GM18505 (cell line): ENCODE measurements around the gene ATRX.
"Not testable (repeated sequence)": the region's sequence is repeated elsewhere in the genome, so short reads cannot be mapped to it uniquely, and the experiment has no call there.

Source experiments
- ATAC-seq: cut with Tn5 transposase; IDR thresholded peaks from one replicate; pipeline ENCODE4 v1.9.1; 2021; ENCODE audit not compliant: unreplicated experiment
- POLR2A ChIP-seq: IDR thresholded peaks from 4 replicates; pipeline ENCODE4 v1.6.1; 2011; ENCODE audit warnings: borderline replicate concordance; ENCODE audit not compliant: insufficient read depth, insufficient read length; ENCODE audit errors: extremely low read depth

ATRX gene

DNA sequence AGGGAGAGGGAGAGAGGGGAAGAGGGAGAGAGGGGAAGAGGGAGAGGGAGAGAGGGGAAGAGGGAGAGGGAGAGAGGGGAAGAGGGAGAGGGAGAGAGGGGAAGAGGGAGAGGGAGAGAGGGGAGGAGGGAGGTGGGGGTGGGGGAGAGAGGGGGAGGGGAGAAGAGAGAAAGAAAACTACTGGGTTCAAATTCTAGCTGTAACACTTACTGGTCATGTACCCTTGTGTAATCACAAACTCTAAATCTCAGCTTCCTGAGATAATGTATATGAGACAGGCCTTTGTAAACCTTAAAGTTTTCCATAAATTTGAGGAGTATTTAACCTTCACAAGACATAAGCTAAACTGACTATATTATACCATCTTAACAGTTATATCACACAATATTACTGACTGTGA, 229.7 kb downstream of the ATRX start:
- ATAC-seq: no peak
- no peak for TF ChIP-seq POLR2A

DNA sequence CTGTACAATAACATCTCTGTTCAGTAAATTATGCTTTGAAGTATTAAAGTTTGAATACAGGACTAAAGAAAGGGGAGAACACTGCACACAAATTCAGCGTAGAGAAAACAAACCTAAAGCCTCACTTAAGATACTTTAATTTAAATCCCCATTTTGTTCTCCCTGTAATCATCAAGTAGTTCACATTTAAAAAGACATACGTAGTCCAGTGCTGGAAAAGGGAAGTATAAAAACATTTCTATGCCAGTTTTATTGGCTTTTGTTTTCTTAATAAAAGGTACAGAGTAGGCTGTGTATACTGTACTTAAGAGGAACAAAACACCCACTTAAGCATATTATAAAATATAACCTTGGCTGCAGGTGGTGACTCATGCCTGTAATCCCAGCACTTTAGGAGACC, 237.3 kb downstream of the ATRX start:
- no peak for ATAC-seq
- TF ChIP-seq POLR2A: no peak

DNA sequence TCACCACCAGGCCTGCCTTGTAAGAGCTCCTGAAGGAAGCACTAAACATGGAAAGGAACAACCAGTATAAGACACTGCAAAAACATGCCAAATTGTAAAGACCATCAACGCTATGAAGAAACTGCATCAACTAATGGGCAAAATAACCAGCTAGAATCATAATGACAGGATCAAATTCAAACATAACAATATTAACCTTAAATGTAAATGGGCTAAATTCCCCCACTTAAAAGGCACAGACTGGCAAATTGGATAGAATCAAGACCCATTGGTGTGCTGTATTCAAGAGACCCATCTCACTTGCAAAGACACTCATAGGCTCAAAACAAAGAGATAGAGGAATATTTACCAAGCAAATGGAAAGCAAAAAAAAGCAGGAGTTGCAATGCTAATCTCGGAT, 246.2 kb downstream of the ATRX start:
- ATAC-seq: not testable (repeated sequence)

DNA sequence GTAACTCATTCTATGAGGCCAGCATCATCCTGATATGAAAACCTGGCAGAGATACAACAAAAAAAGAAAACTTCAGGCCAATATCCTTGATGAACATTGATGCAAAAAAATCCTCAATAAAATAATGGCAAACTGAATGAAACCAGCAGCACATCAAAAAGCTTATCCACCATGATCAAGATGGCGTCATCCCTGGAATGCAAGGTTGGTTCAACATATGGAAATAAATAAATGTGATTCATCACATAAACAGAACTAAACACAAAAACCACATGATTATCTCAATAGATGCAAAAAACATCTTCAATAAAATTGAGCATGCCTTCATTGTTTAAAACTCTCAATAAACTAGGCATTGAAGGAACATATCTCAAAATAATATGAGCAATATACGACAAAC, 254.8 kb downstream of the ATRX start:
- ATAC-seq: not testable (repeated sequence)

DNA sequence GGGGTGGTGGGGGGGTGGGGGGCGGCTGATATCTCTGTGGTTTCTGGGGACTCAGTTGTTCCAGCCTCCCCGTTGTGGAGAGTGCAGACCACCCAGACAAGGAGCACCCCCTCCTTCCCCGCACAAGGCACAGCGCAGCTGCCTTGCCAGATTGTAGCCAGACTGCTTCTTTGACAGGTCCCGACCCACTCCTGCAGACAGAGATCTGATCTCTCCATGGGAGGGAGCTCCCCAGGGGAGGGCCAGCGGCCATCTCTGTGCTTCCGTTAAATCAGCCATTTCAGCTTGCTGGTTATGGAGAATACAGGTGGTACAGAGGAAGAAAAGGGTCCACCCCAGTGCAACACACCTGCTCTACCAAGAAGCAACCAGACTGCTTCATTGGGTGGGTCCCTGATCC, 258.0 kb downstream of the ATRX start:
- no peak for TF ChIP-seq POLR2A
- no peak for ATAC-seq

DNA sequence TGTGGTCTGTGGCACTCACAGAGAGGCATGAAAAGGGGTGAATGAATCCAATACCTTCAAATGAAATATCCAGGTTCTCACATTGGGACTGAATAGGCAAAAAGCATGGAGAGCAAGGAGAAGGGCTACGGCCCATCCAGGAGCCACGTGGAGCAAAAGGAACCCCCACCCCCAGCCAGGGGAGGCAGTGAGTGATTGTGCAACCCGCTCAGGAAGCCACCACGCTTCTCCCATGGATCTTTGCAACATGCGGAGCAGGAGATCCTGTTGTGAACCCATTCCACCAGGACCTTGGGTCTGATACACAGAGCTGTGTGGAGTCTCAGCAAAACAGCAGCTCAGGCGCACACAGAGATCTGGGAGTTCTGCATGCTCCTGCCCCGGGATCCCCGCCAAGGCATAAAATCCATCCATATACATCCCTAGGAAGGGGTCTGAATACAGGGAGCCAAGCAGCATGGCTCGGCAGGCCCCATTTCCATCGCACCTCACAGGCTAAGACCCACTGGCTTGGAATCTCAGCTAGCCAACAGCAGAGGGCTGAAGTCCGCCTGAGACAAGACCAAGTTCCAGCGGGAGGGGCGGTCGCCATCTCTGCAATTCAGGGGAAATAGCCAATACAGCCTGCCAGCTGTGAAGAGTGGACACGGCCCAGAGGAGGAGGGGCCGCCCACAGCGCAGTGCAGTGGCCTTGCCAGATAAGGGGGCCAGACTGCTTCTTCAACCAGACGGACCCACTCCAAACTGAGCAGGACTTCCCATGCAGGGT, 258.6 kb downstream of the ATRX start:
- no peak for TF ChIP-seq POLR2A
- no peak for ATAC-seq

DNA sequence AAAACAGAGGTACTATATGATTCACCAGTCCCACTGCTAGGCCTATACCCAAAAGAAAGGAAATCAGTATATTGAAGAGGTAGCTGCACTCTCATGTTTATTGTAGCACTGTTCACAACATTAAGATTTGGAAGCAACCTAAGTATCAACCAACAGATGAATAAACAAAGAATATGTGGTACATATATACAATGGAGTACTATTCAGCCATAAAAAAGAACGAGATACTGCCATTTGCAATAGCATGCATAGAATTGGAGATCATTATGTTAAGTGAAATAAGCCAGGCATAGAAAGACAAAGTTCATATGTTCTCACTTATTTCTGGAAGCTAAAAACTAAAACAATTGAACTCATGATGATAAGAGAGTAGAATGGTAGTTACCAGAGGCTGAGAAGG, 266.3 kb downstream of the ATRX start:
- ATAC-seq: no peak

DNA sequence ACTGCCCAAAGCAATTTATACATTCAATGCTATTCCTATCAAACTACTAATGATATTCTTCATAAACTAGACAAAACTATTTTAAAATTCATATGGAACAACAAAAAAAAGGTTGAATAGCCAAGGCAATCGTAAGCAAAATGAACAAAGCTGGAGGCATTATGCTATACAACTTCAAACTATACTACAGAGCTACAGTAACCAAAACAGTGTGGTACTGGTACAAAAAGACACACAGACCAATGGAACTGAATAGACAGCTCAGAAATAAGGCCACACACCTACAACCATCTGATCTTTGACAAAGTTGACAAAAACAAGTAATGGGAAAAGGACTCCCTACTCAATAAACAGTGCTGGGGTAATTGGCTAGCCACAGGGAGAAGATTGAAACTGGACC, 271.8 kb downstream of the ATRX start:
- no peak for TF ChIP-seq POLR2A
- no peak for ATAC-seq

More for the DNA sequence above, 266.3 kb downstream of the ATRX start:
- TF ChIP-seq POLR2A: no peak

DNA sequence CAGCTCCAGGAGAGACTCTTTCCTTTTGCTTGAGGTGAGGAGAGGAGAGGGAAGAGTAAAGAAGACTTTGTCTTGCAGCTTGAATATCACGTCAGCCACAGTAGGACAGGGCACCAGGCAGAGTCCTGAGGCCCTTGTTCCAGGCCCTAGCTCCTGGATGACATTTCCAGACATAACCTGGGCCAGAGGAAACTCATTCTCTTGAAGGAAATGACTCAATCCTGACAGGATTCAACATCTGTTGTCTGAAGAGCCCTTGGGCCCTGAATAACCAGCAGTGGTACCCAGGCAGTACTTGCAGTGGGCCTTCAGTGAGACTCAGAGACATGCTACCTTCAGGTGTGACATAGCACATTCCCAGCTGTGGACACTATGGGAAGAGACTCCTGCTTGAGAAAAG, 276.0 kb downstream of the ATRX start:
- no peak for TF ChIP-seq POLR2A
- no peak for ATAC-seq

DNA sequence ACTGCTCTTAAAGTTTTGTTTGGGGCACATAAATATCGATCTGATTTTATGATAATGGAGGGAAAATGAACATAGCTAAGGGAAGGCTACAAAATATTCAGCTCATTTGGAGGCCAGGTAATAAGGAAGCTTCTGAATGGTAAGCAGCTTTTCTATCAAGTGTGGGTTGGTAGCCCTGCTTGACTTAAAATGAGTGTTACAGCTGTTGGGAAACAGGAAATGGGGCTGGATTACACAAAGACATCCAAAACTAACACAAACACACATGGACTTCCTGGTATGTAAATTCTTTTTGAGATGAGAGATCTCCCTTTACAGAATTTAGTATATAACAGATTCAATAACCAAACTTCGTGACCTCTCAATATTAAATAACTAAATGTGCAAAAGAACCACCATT, 280.8 kb downstream of the ATRX start:
- TF ChIP-seq POLR2A: no peak
- ATAC-seq: no peak

DNA sequence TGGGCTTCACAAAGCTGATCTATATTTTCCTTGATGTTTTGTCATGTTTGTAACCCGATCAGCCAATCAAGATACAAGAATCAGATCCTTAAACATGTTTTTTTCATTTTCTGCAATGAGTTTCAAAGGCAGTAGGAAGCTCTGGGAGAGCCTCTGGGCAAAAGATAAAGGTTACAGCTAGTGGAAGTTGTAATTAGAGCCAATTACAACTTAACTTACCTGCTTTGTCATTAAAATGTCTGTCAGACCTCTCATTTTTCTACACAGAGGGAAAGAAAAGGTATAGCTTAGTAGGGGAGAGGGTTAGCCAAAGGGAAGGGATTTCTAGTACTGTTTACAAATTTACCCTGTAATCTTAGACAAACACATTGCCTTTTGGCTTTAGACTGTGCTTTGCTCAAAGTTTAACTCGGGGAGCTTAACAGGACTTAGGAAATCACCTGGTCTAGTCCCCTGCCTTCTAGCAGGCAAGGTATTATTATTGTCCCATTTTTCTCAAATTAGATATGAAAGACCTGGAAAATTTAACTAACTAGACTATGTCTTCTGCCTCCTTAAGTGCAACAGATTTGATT, 283.0 kb downstream of the ATRX start:
- TF ChIP-seq POLR2A: no peak
- ATAC-seq: no peak

DNA sequence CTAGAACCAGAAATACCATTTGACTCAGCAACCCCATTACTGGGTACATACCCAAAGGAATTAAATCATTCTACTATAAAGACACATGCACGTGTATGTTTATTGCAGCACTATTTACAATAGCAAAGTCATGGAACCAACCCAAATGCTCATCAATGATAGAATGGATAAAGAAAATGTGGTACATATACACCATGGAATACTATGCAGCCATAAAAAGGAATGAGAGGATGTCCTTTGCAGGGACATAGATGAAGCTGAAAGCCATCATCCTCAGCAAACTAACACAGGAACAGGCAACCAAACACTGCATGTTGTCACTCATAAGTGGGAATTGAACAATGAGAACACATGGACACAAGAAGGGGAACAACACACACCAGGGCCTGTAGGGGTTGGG, 285.9 kb downstream of the ATRX start:
- not testable (repeated sequence) for ATAC-seq

DNA sequence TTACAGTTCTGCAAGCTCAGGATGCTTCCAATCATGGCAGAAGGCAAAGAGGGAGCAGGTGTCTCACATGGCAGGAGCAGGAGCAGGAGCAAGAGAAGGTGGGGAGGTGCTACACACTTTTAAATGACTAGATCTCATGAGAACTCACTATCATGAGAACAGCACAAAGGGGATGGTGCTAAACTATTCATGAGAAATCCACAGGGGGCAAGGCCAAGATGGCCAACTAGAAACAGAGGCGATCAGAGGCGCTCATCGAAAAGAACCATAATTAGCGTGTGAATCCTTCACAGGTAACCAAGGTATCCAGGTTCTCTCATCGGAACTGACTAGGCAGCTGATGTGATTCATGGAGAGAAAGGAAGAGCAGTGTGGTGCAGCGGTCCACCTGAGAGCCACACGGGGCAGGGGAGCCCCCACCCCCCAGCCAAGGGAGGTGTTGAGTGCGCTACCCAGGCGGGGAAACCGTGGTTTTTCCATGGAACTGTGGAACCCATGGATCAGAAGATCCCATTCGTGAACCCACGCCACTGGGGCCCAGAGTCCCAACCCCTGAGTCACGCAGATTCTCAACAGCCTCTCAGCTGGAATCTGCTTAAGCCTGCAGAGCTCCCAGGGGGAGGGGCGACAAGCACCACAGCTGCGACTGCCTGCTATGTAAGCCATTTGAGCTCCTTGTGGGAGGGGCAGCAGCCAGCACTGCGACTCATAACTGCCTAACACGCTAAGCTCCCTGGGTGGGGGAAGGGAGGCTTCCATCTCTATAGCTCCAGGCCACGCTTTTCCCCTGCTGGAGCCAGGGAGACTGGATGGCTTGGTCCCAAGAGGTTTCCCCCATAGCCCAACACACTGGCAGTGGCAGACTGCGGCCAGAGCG, 292.1 kb downstream of the ATRX start:
- no peak for TF ChIP-seq POLR2A
- no peak for ATAC-seq

DNA sequence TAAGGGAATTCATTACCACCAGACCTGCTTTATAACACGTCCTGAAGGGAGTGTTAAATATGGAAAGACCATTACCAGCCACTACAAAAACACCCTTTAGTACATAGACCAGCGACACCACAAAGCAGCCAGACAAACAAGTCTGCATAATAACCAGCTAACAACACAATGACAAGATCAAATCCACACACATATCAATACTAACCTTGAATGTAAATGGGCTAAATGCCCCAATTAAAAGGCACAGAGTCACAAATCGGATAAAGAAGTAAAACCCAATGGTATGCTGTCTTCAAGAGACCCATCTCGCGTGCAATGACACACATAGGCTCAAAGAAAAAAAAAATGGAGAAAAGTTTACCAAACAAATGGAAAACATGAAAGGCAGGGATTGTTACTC, 302.0 kb downstream of the ATRX start:
- TF ChIP-seq POLR2A: no peak
- no peak for ATAC-seq
